CD14-positive monocyte (primary cell): Measurements from ENCODE around the gene CKMT1B. TPM values are rescaled to one million over a fixed set of nuclear protein-coding genes. Genes with fewer than 3 reads are reported as not detected.
"Not testable (repeated sequence)": the region's sequence is repeated elsewhere in the genome, so short reads cannot be mapped to it uniquely, and the experiment has no call there.

Experiments
- DNase-seq, 3 donors: peaks; one replicate each; pipeline ENCODE4 v3.0.0-alpha.2; 2011 to 2022
- H2AFZ ChIP-seq: 2 replicates; pipeline ENCODE4 v1.6.0; 2012; ENCODE audit warnings: mild to moderate bottlenecking, low read depth, low read length, inconsistent platforms; ENCODE audit not compliant: insufficient read depth, poor library complexity, severe bottlenecking
- H3K27ac ChIP-seq, 2 donors: 1 replicate in 1 of 2; 2 replicates in 1 of 2; pipeline ENCODE4 v1.5.1; 2012 to 2013; ENCODE audit warnings: low read length in 2 of 2, control low read depth in 1 of 2, inconsistent platforms in 1 of 2, low read depth in 1 of 2, mild to moderate bottlenecking in 1 of 2
- H3K27me3 ChIP-seq, 2 donors: one replicate each; pipeline versions ENCODE4 v1.6.0 to v1.6.1; 2011 to 2013; ENCODE audit warnings: low read length in 2 of 2; ENCODE audit not compliant: control insufficient read depth in 2 of 2, insufficient read depth in 2 of 2
- H3K36me3 ChIP-seq, 2 donors: replicated peaks in 1 of 2; 1 replicate in 1 of 2; 2 replicates in 1 of 2; pipeline versions ENCODE4 v1.5.1 to v1.6.1; 2012 to 2013; ENCODE audit warnings: low read length in 2 of 2, control low read depth in 1 of 2, inconsistent platforms in 1 of 2, mild to moderate bottlenecking in 1 of 2; ENCODE audit not compliant: insufficient read depth in 2 of 2, control insufficient read depth in 1 of 2
- H3K4me1 ChIP-seq, 2 donors: 1 replicate in 1 of 2; 2 replicates in 1 of 2; pipeline versions ENCODE4 v1.5.1 to v1.6.1; 2012 to 2013; ENCODE audit warnings: low read length in 2 of 2, control low read depth in 1 of 2, inconsistent platforms in 1 of 2, mild to moderate bottlenecking in 1 of 2, moderate library complexity in 1 of 2; ENCODE audit not compliant: insufficient read depth in 2 of 2, control insufficient read depth in 1 of 2
- H3K4me2 ChIP-seq: replicated peaks from 2 replicates; pipeline ENCODE3; 2012; ENCODE audit warnings: low read length, moderate library complexity, mild to moderate bottlenecking; ENCODE audit not compliant: poor library complexity, severe bottlenecking; ENCODE audit errors: extremely low read depth
- H3K4me3 ChIP-seq, 3 experiments: fragments of 200-600 bp in 1 of 3; sonication (generic) in 1 of 3; replicated peaks in 1 of 3; 1 replicate in 2 of 3; 2 replicates in 1 of 3; pipeline ENCODE4 v1.5.1; 2011 to 2013; ENCODE audit warnings: low read length in 3 of 3, mild to moderate bottlenecking in 3 of 3, control low read depth in 2 of 3, low read depth in 2 of 3, inconsistent platforms in 1 of 3, moderate library complexity in 1 of 3
- H3K79me2 ChIP-seq: 2 replicates; pipeline ENCODE4 v1.6.0; 2012; ENCODE audit warnings: mild to moderate bottlenecking, control low read depth, inconsistent platforms, low read length, moderate library complexity; ENCODE audit not compliant: insufficient read depth
- H3K9ac ChIP-seq: 2 replicates; pipeline ENCODE4 v1.6.0; 2017; ENCODE audit warnings: low read length, mild to moderate bottlenecking; ENCODE audit not compliant: insufficient read depth, poor library complexity, severe bottlenecking
- H3K9me3 ChIP-seq, 2 donors: replicated peaks in 1 of 2; 1 replicate in 1 of 2; 2 replicates in 1 of 2; pipeline versions ENCODE4 v1.5.1 to v1.6.1; 2012 to 2013; ENCODE audit warnings: low read length in 2 of 2, control low read depth in 1 of 2; ENCODE audit not compliant: control insufficient read depth in 1 of 2, insufficient read depth in 1 of 2
- H4K20me1 ChIP-seq: 2 replicates; pipeline ENCODE4 v1.6.0; 2012; ENCODE audit warnings: mild to moderate bottlenecking, low read length, control low read depth, moderate library complexity; ENCODE audit not compliant: insufficient read depth
- H3K27ac Mint-ChIP-seq, 7 donors: one replicate each; pipeline ENCODE4 v1.8.0; 2020; ENCODE audit warnings: mild to moderate bottlenecking in 7 of 7, mixed read lengths in 7 of 7, moderate library complexity in 6 of 7, inconsistent platforms in 2 of 7
- H3K27me3 Mint-ChIP-seq, 3 donors: one replicate each; pipeline ENCODE4 v1.8.0; 2021 to 2022; ENCODE audit warnings: low read depth in 3 of 3, mild to moderate bottlenecking in 3 of 3, mixed read lengths in 3 of 3, moderate library complexity in 3 of 3, inconsistent platforms in 1 of 3
- H3K36me3 Mint-ChIP-seq, 2 donors: one replicate each; pipeline ENCODE4 v1.8.0; 2020; ENCODE audit warnings: mixed read lengths in 2 of 2, inconsistent platforms in 1 of 2, mild to moderate bottlenecking in 1 of 2
- H3K4me1 Mint-ChIP-seq: one replicate; pipeline ENCODE4 v1.8.0; 2020; ENCODE audit warnings: mild to moderate bottlenecking, mixed read lengths
- H3K4me3 Mint-ChIP-seq, 2 donors: one replicate each; pipeline ENCODE4 v1.8.0; 2020; ENCODE audit warnings: mild to moderate bottlenecking in 2 of 2, mixed read lengths in 2 of 2, moderate library complexity in 1 of 2
- H3K9me3 Mint-ChIP-seq, 7 donors: one replicate each; pipeline ENCODE4 v1.8.0; 2020 to 2022; ENCODE audit warnings: mixed read lengths in 7 of 7, mild to moderate bottlenecking in 6 of 7, moderate library complexity in 6 of 7, inconsistent platforms in 2 of 7
- CTCF ChIP-seq: fragments of 200-600 bp; IDR thresholded peaks from one replicate; pipeline ENCODE4 v1.8.0; 2022; ENCODE audit warnings: antibody characterized with exemption, mild to moderate bottlenecking
- WGBS: methylation state at CpG from one replicate; pipeline ENCODE4 v1.1.5; 2013; ENCODE audit warnings: missing lambda C conversion rate; ENCODE audit not compliant: insufficient coverage; 5-methylcytosine and 5-hydroxymethylcytosine counted together
- intact Hi-C, 2 donors: fragments of 100-400 bp; cut with micrococcal nuclease; formaldehyde crosslinking; loops; one replicate each; pipeline versions ENCODE4 v1.15.0 to v1.15.1; 2023
- polyA plus RNA-seq, 3 donors: library from polyadenylated mRNA; depleted of rRNA in 1 of 3; unstranded in 2 of 3; stranded (reverse) in 1 of 3; fragments of 300-500 nt in 2 of 3; fragments of >200 nt in 1 of 3; fragmentation: Illumina TruSeq in 2 of 3; gene quantifications; 1 replicate in 2 of 3; 2 replicates in 1 of 3; pipeline ENCODE4 v1.2.3, GENCODE V29; 2012 to 2021

Gene CKMT1B
- polyA plus RNA-seq, 3 donors = not detected

- Histone ChIP-seq H3K79me2 (no peaks in the 10 kb centered on the region), H3K27ac (no peak overlapping the region), H3K9ac (no peak overlapping the region), H4K20me1 (no peaks in the 10 kb centered on the region), H3K9me3 (no peaks in the 10 kb centered on the region), H3K4me2 (no peak overlapping the region), H3K27me3 (no peaks in the 10 kb centered on the region), H3K4me1 (no peaks in the 10 kb centered on the region), H3K4me3 (no peak overlapping the region), H3K36me3 (peaks cover 0 to 4% of the 10 kb centered on the region in 2 donors), H2AFZ (no peak overlapping the region)
- Mint-ChIP-seq H3K9me3 (peaks cover 0 to 1% (median 0%) of the 10 kb centered on the region in 7 donors), H3K27ac (peak overlapping the region in 1 of 7 donors; percentile 41), H3K27me3 (no peaks in the 10 kb centered on the region), H3K36me3 (peaks cover 15 to 26% of the 10 kb centered on the region in 2 donors), H3K4me1 (no peaks in the 10 kb centered on the region), H3K4me3 (no peak overlapping the region)
- DNase-seq = no peak
- intact Hi-C loops = no loop called here
- TF ChIP-seq CTCF = no peak
- no CpG with 5 or more reads among the region's 2 CpGs for WGBS
Observed at GRCh38 chr15:43552986-43553385, 40.8 kb upstream of the CKMT1B start.

GRCh38 chr15:43562753-43563152 is 31.1 kb upstream of the CKMT1B start:
- H3K36me3 ChIP-seq, intact Hi-C loops, H3K4me3 ChIP-seq, H3K9ac ChIP-seq, H3K79me2 ChIP-seq, H3K4me1 ChIP-seq, H3K36me3 Mint-ChIP-seq, H3K27ac Mint-ChIP-seq, H3K4me2 ChIP-seq, H3K27me3 ChIP-seq, H3K9me3 Mint-ChIP-seq, H3K4me3 Mint-ChIP-seq, H3K27me3 Mint-ChIP-seq, H3K4me1 Mint-ChIP-seq, DNase-seq, H3K9me3 ChIP-seq, H3K27ac ChIP-seq, H4K20me1 ChIP-seq, H2AFZ ChIP-seq: not testable (repeated sequence)
- no CpG with 5 or more reads among the region's 3 CpGs for WGBS

GRCh38 chr15:43563793-43564192 is 30.0 kb upstream of the CKMT1B start:
- H3K79me2 ChIP-seq, H3K27ac ChIP-seq, intact Hi-C loops, H3K4me3 Mint-ChIP-seq, H3K36me3 Mint-ChIP-seq, H4K20me1 ChIP-seq, H3K4me1 ChIP-seq, H3K9me3 ChIP-seq, H3K36me3 ChIP-seq, H3K9ac ChIP-seq, H3K27me3 ChIP-seq, H3K27ac Mint-ChIP-seq, H3K9me3 Mint-ChIP-seq, H3K4me1 Mint-ChIP-seq, H2AFZ ChIP-seq, H3K4me3 ChIP-seq, DNase-seq, H3K27me3 Mint-ChIP-seq, H3K4me2 ChIP-seq: not testable (repeated sequence)
- no CpG with 5 or more reads among the region's 8 CpGs for WGBS

GRCh38 chr15:43566615-43567014 is 27.2 kb upstream of the CKMT1B start:
- H3K4me1 ChIP-seq, H3K36me3 Mint-ChIP-seq, H3K4me2 ChIP-seq, H4K20me1 ChIP-seq, DNase-seq, H3K27me3 Mint-ChIP-seq, intact Hi-C loops, H3K4me3 ChIP-seq, H3K36me3 ChIP-seq, H3K4me3 Mint-ChIP-seq, H3K4me1 Mint-ChIP-seq, H3K79me2 ChIP-seq, H3K9ac ChIP-seq, H3K9me3 Mint-ChIP-seq, H3K27me3 ChIP-seq, H3K27ac ChIP-seq, H3K9me3 ChIP-seq, H3K27ac Mint-ChIP-seq, H2AFZ ChIP-seq: not testable (repeated sequence)
- WGBS = no CpG with 5 or more reads among the region's 2 CpGs
